ENCODE measurements around the gene CCDC136. TPM values are rescaled to one million over a fixed set of nuclear protein-coding genes. Genes with fewer than 3 reads are reported as not detected.
A peak's percentile ranks its signal among the peaks of the same experiment; 100 is the strongest.

Gene CCDC136
- polyA plus RNA-seq, 1 of the 3 experiments (the other 2 are of a cell fraction): 48.4 TPM

GRCh38 chr7:128869944-128870285 lies 78.1 kb downstream of the CCDC136 start:
- H4K20me1 ChIP-seq (ENCODE audit: insufficient read depth): peaks cover 11% of the 10 kb centered on the region; the same call in 1 of the 2 replicates
- CTCF ChIA-PET: interaction anchor here (0.6 to 11.7 kb wide), 5 partner anchors 11 to 189 kb away, joined by 3 to 181 read pairs (median 6); partner anchors contain the start of gene CALU
- H3K9me2 ChIP-seq: no peaks in the 10 kb centered on the region
- peaks cover 4 to 12% of the 10 kb centered on the region in 2 experiments for H3K36me3 ChIP-seq (replicated peaks in 1 of 2; ENCODE audit: control insufficient read depth in 1 of 2, insufficient read depth in 2 of 2, low read length in 1 of 2)
- H3K79me2 ChIP-seq (ENCODE audit: insufficient read depth): no peaks in the 10 kb centered on the region
- H3K9me3 ChIP-seq: no peaks in the 10 kb centered on the region
- H2AFZ ChIP-seq (ENCODE audit: low read depth): no peak overlapping the region
- H3K9ac ChIP-seq: no peak overlapping the region
- 30% methylated on average over 7 of the region's 30 CpGs for WGBS (ENCODE audit: low lambda C conversion rate)
- peaks cover 0 to 23% of the 10 kb centered on the region in 2 experiments; a peak in 1 of 4 replicates for H3K4me1 ChIP-seq (ENCODE audit: control insufficient read depth in 1 of 2, insufficient read depth in 2 of 2, low read depth in 1 of 2, low read length in 1 of 2)
- DNase-seq: no peak
- H3K4me2 ChIP-seq: peak overlapping the region; percentile 85
- H3K27ac ChIP-seq (ENCODE audit: low read depth in 2 of 2, low read length in 1 of 2): no peak overlapping the region
- POLR2A ChIA-PET: no interaction called here
- H3K4me3 ChIP-seq (ENCODE audit: low read depth in 2 of 2, low read length in 1 of 2): peak overlapping the region; percentile 50 to 56; a peak in 3 of 4 replicates
- H3F3A ChIP-seq (replicated peaks; ENCODE audit: insufficient read depth): peaks cover 20% of the 10 kb centered on the region
- no peaks in the 10 kb centered on the region for H3K27me3 ChIP-seq (ENCODE audit: insufficient read depth)
- TF ChIP-seq PBX3 (IDR thresholded peaks at IDR 0.05) (no peak), TEAD4 (IDR thresholded peaks at IDR 0.05; ENCODE audit: borderline replicate concordance, insufficient read depth) (no peak), NFIC (IDR thresholded peaks at IDR 0.05; ENCODE audit: borderline replicate concordance) (no peak), SMC3 (IDR thresholded peaks at IDR 0.05; ENCODE audit: low read depth, low read length) (no peak), EZH2phosphoT487 (IDR thresholded peaks at IDR 0.05; ENCODE audit: borderline replicate concordance, low read depth) (no peak), MAX (IDR thresholded peaks at IDR 0.05; ENCODE audit: low read depth) (no peak)

GRCh38 chr7:128871050-128871449 lies 79.3 kb downstream of the CCDC136 start:
- CTCF ChIA-PET: interaction anchor here (1.2 to 11.7 kb wide), 3 partner anchors 10 to 444 kb away, joined by 3 to 181 read pairs (median 4); no protein-coding TSS in a partner anchor
- no peak overlapping the region for H3K4me2 ChIP-seq
- POLR2A ChIA-PET: no interaction called here
- H3K9ac ChIP-seq: no peak overlapping the region
- no peak overlapping the region for H3K27ac ChIP-seq (ENCODE audit: low read depth in 2 of 2, low read length in 1 of 2)
- H3F3A ChIP-seq (replicated peaks; ENCODE audit: insufficient read depth): peaks cover 24% of the 10 kb centered on the region
- H3K9me2 ChIP-seq: no peaks in the 10 kb centered on the region
- H3K4me1 ChIP-seq (ENCODE audit: control insufficient read depth in 1 of 2, insufficient read depth in 2 of 2, low read depth in 1 of 2, low read length in 1 of 2): peaks cover 0 to 31% of the 10 kb centered on the region in 2 experiments; a peak in 1 of 4 replicates
- peaks cover 0 to under 1% of the 10 kb centered on the region in 2 experiments for H3K36me3 ChIP-seq (replicated peaks in 1 of 2; ENCODE audit: control insufficient read depth in 1 of 2, insufficient read depth in 2 of 2, low read length in 1 of 2)
- no peak overlapping the region for H2AFZ ChIP-seq (ENCODE audit: low read depth)
- WGBS (ENCODE audit: low lambda C conversion rate): over 99% methylated on average over 5 of the region's 5 CpGs
- H3K27me3 ChIP-seq (ENCODE audit: insufficient read depth): no peaks in the 10 kb centered on the region
- no peaks in the 10 kb centered on the region for H3K9me3 ChIP-seq
- H3K79me2 ChIP-seq (ENCODE audit: insufficient read depth): no peaks in the 10 kb centered on the region
- H3K4me3 ChIP-seq (ENCODE audit: low read depth in 2 of 2, low read length in 1 of 2): no peak overlapping the region
- TF ChIP-seq FOXM1 (IDR thresholded peaks at IDR 0.05; ENCODE audit: low read depth) (no peak), REST (IDR thresholded peaks at IDR 0.05; ENCODE audit: low read depth, low read length) (no peak), FOSL2 (IDR thresholded peaks at IDR 0.05; ENCODE audit: borderline replicate concordance, low read depth) (no peak), MXI1 (IDR thresholded peaks at IDR 0.05; ENCODE audit: low read depth, low read length) (no peak), YY1 (IDR thresholded peaks at IDR 0.05; ENCODE audit: low read depth) (no peak), GATA2 (CRISPR knock-in tag; IDR thresholded peaks at IDR 0.05) (no peak), PBX3 (IDR thresholded peaks at IDR 0.05) (no peak), TAF1 (IDR thresholded peaks at IDR 0.05; ENCODE audit: borderline replicate concordance, low read depth, low read length) (no peak), RAD21 (IDR thresholded peaks at IDR 0.05; ENCODE audit: low read length) (no peak), GABPA (IDR thresholded peaks at IDR 0.05; ENCODE audit: low read depth) (no peak), NRF1 (IDR thresholded peaks at IDR 0.05; ENCODE audit: low read depth, low read length) (no peak), IRF3 (IDR thresholded peaks at IDR 0.05; ENCODE audit: low read depth, low read length) (no peak), NFIC (IDR thresholded peaks at IDR 0.05; ENCODE audit: borderline replicate concordance) (no peak), SMC3 (IDR thresholded peaks at IDR 0.05; ENCODE audit: low read depth, low read length) (no peak), MEF2A (IDR thresholded peaks at IDR 0.05; ENCODE audit: borderline replicate concordance, low read depth) (no peak), RXRA (IDR thresholded peaks at IDR 0.05; ENCODE audit: borderline replicate concordance, low read depth) (no peak), TCF12 (IDR thresholded peaks at IDR 0.05) (no peak)
- no peak for DNase-seq
- peaks cover 11% of the 10 kb centered on the region; the same call in 1 of the 2 replicates for H4K20me1 ChIP-seq (ENCODE audit: insufficient read depth)
